Measurements from ENCODE around the gene CLCA1.

CLCA1 gene

DNA sequence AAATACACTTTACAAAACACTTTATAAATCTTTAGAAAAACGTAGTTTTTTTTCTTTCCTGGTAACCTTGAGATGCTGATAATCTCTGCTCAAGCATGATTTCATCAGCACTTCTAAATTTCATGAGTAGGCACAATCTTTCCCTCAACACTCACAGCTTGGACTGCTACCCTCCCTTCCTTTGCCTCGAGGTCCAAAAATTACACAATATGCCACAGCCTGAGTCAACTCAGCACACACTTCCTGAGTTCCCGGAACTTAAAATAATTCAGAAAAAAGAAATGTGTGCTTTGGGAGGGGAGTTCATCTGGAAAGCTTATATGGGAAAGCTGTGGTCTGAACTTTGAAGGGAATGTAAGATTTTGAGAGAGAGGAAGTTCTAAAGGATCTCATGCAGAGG lies 38.9 kb upstream of the CLCA1 start:
- no peak overlapping the region for H3K4me3 ChIP-seq (replicated peaks; ENCODE audit: low read depth, low read length)
- DNase-seq (ENCODE audit: low read depth), result peak; percentile 98
- TF ChIP-seq, protein P1, sequence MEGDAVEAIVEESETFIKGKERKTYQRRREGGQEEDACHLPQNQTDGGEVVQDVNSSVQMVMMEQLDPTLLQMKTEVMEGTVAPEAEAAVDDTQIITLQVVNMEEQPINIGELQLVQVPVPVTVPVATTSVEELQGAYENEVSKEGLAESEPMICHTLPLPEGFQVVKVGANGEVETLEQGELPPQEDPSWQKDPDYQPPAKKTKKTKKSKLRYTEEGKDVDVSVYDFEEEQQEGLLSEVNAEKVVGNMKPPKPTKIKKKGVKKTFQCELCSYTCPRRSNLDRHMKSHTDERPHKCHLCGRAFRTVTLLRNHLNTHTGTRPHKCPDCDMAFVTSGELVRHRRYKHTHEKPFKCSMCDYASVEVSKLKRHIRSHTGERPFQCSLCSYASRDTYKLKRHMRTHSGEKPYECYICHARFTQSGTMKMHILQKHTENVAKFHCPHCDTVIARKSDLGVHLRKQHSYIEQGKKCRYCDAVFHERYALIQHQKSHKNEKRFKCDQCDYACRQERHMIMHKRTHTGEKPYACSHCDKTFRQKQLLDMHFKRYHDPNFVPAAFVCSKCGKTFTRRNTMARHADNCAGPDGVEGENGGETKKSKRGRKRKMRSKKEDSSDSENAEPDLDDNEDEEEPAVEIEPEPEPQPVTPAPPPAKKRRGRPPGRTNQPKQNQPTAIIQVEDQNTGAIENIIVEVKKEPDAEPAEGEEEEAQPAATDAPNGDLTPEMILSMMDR (IDR thresholded peaks at IDR 0.05; ENCODE audit: low read length, missing control alignments), result no peak

- DNase-seq (ENCODE audit: low read depth), result no peak
- no peak overlapping the region for H3K4me3 ChIP-seq (replicated peaks; ENCODE audit: low read depth, low read length)
- TF ChIP-seq, protein P1 (IDR thresholded peaks at IDR 0.05; ENCODE audit: low read length, missing control alignments), result no peak
These were observed 38.4 kb upstream of the CLCA1 start for GRCh38 chr1:86430376-86430775.

DNA sequence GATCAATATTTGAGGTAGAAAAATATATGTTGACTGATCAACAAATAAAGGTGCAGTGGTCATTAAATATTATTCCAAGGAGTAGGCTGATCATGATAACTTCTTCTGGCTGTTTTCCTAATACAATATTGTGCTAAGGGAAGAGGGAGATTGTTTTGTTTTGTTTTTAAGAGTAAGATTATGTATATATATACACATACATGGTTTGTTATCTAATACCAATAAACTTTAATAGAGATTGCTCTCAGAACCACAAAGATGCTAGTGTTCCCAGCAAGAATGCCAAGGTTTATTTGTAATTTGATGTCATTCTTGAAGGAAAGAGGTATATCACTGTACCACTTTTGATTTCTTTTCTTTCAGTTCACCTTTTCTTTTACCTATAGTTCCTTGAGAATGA lies 34.7 kb upstream of the CLCA1 start:
- TF ChIP-seq, protein P1 (IDR thresholded peaks at IDR 0.05; ENCODE audit: low read length, missing control alignments), result no peak
- no peak overlapping the region for H3K4me3 ChIP-seq (replicated peaks; ENCODE audit: low read depth, low read length)
- no peak for DNase-seq (ENCODE audit: low read depth)

DNA sequence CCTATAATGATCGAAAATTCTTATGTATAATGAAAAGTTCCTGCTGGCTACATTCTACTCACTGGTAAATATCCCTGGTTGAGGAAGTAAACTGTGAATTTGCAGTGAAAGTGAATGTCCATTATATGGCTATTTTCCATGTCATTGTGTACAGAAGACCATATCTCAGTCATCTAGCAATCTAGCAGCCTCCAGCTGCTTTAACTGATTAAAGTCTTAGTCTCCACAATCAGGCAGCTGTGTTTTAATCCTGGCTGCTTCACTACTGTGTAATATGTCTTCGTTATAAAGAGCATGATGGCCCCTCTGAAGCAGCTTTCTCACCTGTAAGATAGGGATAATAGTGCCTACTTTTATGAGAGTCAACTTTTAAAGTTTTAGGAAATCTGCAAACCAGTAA lies 33.4 kb upstream of the CLCA1 start:
- no peak for DNase-seq (ENCODE audit: low read depth)
- H3K4me3 ChIP-seq (replicated peaks; ENCODE audit: low read depth, low read length), result no peak overlapping the region
- TF ChIP-seq, protein P1 (IDR thresholded peaks at IDR 0.05; ENCODE audit: low read length, missing control alignments), result no peak

DNA sequence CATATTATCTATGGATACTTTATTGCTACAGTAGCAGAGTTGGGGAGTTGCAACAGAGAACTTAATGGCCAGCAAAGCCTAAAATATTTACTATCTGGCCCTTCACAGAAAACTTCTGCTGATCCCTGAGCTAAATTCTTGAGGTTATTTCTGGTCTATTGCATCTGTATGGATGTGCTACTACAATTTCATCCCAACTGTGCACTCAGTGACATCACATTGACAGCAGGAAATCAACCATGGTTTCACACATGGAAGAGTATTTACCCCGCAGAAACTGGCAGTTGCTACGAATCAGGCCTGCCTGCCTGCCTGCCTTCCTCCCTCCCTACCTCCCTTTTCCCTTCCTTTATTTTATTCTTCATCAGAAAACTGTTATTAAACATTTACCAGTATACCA lies 32.7 kb upstream of the CLCA1 start:
- TF ChIP-seq, protein P1 (IDR thresholded peaks at IDR 0.05; ENCODE audit: low read length, missing control alignments), result no peak
- no peak overlapping the region for H3K4me3 ChIP-seq (replicated peaks; ENCODE audit: low read depth, low read length)
- no peak for DNase-seq (ENCODE audit: low read depth)

- no peak overlapping the region for H3K4me3 ChIP-seq (replicated peaks; ENCODE audit: low read depth, low read length)
- DNase-seq (ENCODE audit: low read depth), result no peak
- TF ChIP-seq, protein P1 (IDR thresholded peaks at IDR 0.05; ENCODE audit: low read length, missing control alignments), result no peak
These were observed 27.1 kb upstream of the CLCA1 start for GRCh38 chr1:86441581-86441980.

DNA sequence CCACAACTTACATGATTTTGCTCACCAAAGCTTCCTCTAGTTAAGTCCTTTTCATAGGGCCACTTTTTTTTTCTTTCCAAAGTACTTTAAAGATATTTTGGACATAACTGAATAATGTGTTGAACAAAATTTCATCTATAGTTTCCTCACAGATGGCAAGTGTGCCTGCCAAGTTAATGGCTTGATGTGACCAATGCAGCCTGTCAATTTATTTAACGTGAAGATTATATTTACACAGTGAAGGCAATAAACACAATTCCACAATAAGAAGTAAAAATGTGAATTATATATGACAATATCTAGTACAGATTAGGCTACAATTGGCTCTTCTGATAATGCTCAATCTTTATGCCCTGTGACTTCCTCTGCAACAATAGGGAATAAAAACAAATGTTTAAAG lies 26.7 kb upstream of the CLCA1 start:
- TF ChIP-seq, protein P1 (IDR thresholded peaks at IDR 0.05; ENCODE audit: low read length, missing control alignments), result no peak
- H3K4me3 ChIP-seq (replicated peaks; ENCODE audit: low read depth, low read length), result no peak overlapping the region
- DNase-seq (ENCODE audit: low read depth), result no peak

All from fibroblast of pulmonary artery (primary cell).